Skeletal muscle satellite cell (primary cell): ENCODE results near the gene COX11. TPM values are rescaled to one million over a fixed set of nuclear protein-coding genes. Genes with fewer than 3 reads are reported as not detected.

Source experiments
- H3K27me3 ChIP-seq: 2 replicates; pipeline ENCODE4 v1.7.0; 2013; ENCODE audit warnings: low read length; ENCODE audit not compliant: control insufficient read depth, insufficient read depth
- H3K36me3 ChIP-seq: 2 replicates; pipeline ENCODE4 v1.7.0; 2013; ENCODE audit warnings: mild to moderate bottlenecking, control low read depth, low read length; ENCODE audit not compliant: insufficient read depth
- H3K4me1 ChIP-seq: 2 replicates; pipeline ENCODE4 v1.7.0; 2013; ENCODE audit warnings: low read length; ENCODE audit not compliant: control insufficient read depth, insufficient read depth
- H3K4me2 ChIP-seq: 2 replicates; pipeline ENCODE4 v1.7.0; 2013; ENCODE audit warnings: mild to moderate bottlenecking, low read length
- H3K4me3 ChIP-seq: 2 replicates; pipeline ENCODE4 v1.7.0; 2013; ENCODE audit warnings: low read length
- H3K9ac ChIP-seq: 2 replicates; pipeline ENCODE4 v1.7.0; 2013; ENCODE audit warnings: mild to moderate bottlenecking, low read depth, low read length, moderate library complexity
- H3K9me3 ChIP-seq: replicated peaks from 2 replicates; pipeline ENCODE4 v1.7.0; 2013; ENCODE audit warnings: mild to moderate bottlenecking, control low read depth, low read length
- small RNA-seq: library from RNA; depleted of rRNA; stranded (forward); fragments of <200 nt; gene quantifications from one replicate; pipeline ENCODE3, GENCODE V24; 2012

The COX11 gene

DNA sequence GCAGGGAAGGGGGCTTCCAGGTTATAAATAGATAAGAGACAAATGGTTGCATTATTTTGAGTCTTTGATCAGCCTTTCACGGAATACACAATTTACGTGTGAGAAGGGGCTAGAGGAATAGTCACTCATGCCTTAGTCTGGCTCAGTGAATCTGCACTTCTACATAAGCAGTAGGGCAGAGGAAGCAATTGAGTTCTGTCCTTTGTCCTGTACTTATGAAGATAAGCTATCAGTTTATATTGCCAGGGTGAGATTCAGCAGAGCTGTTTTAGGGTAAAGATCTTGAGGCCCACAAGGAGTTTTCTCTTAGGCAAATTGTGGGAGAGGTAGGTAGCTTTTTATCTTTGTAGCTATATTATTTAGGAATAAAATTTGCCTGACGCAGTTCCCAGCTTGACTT, 34.5 kb downstream of the COX11 start:
- H3K4me2 ChIP-seq, result no peak overlapping the region
- H3K4me1 ChIP-seq, result no peaks in the 10 kb centered on the region
- peaks cover 4% of the 10 kb centered on the region for H3K36me3 ChIP-seq
- H3K9ac ChIP-seq, result no peak overlapping the region
- no peaks in the 10 kb centered on the region for H3K27me3 ChIP-seq
- no peaks in the 10 kb centered on the region for H3K9me3 ChIP-seq
- H3K4me3 ChIP-seq, result no peak overlapping the region

DNA sequence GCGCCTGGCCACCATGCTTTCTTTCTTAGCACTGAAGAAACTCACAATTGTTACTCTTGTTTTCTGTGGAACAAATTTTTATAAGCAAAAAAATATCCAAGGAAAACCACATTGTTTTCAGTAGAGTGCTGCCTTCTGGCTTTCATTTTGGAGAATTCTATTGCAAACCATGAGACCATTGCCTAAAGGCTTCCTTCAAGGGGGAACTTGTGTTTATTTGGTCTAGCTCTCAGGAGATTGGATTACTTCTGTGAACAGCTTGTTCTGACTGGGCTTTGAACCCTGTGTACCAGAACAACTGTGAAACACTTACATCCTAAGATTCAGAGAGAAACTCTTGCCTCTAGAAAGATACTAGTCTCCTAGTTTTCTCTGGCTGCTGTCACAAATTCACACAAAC, 35.7 kb downstream of the COX11 start:
- no peak overlapping the region for H3K4me2 ChIP-seq
- H3K27me3 ChIP-seq, result no peaks in the 10 kb centered on the region
- H3K4me1 ChIP-seq, result no peaks in the 10 kb centered on the region
- no peak overlapping the region for H3K4me3 ChIP-seq
- H3K36me3 ChIP-seq, result peaks cover 8% of the 10 kb centered on the region
- no peak overlapping the region for H3K9ac ChIP-seq
- no peaks in the 10 kb centered on the region for H3K9me3 ChIP-seq

DNA sequence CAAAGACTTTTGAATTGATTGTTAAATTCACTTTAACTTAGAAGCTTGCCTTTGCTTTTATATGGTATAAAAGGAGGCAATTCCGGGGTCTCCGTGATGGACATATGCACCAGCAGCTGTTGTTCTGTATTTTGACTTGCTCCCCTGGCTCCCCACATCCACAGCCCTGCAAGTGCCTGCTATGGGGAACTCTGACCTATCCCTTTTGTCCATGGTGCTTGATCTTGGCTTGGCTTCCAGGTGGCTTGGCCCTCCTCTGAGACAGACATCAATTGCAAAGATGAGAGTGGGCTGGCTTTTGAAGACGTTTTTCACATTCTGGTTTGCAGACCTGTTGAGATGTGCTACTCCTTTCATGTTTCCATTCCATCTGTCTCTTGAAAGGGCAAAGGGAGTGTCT, 40.9 kb downstream of the COX11 start:
- H3K27me3 ChIP-seq, result no peaks in the 10 kb centered on the region
- H3K4me2 ChIP-seq, result no peak overlapping the region
- H3K9ac ChIP-seq, result no peak overlapping the region
- H3K4me1 ChIP-seq, result no peaks in the 10 kb centered on the region
- peaks cover 6% of the 10 kb centered on the region for H3K36me3 ChIP-seq
- no peak overlapping the region for H3K4me3 ChIP-seq
- H3K9me3 ChIP-seq, result no peaks in the 10 kb centered on the region

- Histone ChIP-seq H3K27me3 (no peaks in the 10 kb centered on the region), H3K4me2 (no peak overlapping the region), H3K4me3 (no peak overlapping the region), H3K4me1 (no peaks in the 10 kb centered on the region), H3K36me3 (peaks cover 6% of the 10 kb centered on the region), H3K9me3 (no peaks in the 10 kb centered on the region), H3K9ac (no peak overlapping the region)
Measured at GRCh38 chr17:54924405-54924804, 44.0 kb downstream of the COX11 start.

DNA sequence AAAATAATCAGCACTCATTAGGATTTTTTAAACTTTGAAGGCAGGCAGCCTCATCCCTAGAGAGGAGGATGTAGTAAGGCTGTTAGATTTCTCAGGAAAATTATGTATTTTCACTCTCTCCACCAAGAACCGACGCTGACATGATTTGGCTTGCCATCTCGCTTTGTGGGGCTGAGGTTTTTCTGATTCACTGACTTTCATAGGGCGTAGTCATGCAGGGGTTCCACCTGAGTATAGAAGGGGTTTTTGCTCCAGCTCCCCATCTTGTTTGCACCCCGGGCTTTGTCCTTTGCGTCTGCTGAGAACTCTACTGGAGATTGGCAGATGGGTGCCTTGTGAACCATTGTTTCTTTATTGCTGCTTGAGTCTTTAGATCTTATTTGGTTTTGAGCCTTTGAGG, 47.6 kb downstream of the COX11 start:
- Histone ChIP-seq H3K36me3 (peaks cover 18% of the 10 kb centered on the region), H3K9me3 (peaks cover 5% of the 10 kb centered on the region), H3K27me3 (no peaks in the 10 kb centered on the region), H3K9ac (no peak overlapping the region), H3K4me3 (no peak overlapping the region), H3K4me2 (no peak overlapping the region), H3K4me1 (no peaks in the 10 kb centered on the region)

- Histone ChIP-seq H3K36me3 (peaks cover 18% of the 10 kb centered on the region), H3K4me1 (no peaks in the 10 kb centered on the region), H3K9me3 (peaks cover 5% of the 10 kb centered on the region), H3K9ac (no peak overlapping the region), H3K4me3 (no peak overlapping the region), H3K4me2 (no peak overlapping the region), H3K27me3 (no peaks in the 10 kb centered on the region)
Measured at GRCh38 chr17:54919425-54919824, 49.0 kb downstream of the COX11 start.

DNA sequence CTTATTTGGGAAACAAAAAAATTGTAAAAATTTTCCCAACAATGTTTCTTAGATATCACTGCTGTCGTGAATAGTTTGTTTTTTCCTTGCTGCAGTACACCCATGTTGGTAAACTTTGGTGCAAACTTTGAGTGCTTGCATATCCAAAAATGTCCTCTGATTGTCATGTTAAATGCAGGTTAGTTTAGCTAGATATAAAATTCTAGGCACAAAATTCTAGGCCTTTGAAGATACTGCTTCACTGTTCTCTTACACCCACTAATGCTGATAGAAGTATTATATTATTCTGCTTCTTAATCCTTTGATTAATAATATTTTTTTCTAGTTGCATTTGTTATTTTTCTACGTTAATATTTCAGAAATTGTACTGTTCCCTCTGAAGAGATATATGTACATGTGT, 51.7 kb downstream of the COX11 start:
- H3K4me2 ChIP-seq, result no peak overlapping the region
- H3K36me3 ChIP-seq, result peaks cover 24% of the 10 kb centered on the region
- H3K9ac ChIP-seq, result no peak overlapping the region

More for the DNA sequence above, 51.7 kb downstream of the COX11 start:
- Histone ChIP-seq H3K9me3 (peaks cover 5% of the 10 kb centered on the region), H3K4me3 (no peak overlapping the region), H3K27me3 (no peaks in the 10 kb centered on the region), H3K4me1 (no peaks in the 10 kb centered on the region)

Small RNAs within 50 kb of the gene (small RNA-seq; reads per million reads assigned to genes)
- not detected for gene AC007485.1
